Stromal cell of bone marrow (primary cell): ENCODE measurements around the gene NUDT3.
"Not testable (repeated sequence)": the region's sequence is repeated elsewhere in the genome, so short reads cannot be mapped to it uniquely, and the experiment has no call there.

Experiments
- DNase-seq: peaks from one replicate; pipeline ENCODE4 v3.0.0-alpha.2; 2012; ENCODE audit warnings: low read depth

The NUDT3 gene

GRCh38 chr6:34392497-34393190 is at the start of gene NUDT3:
Gene NUDT3 (minus strand): TSS chr6:34392669. CDS start chr6:34392362, 307 bp downstream.
- DNase-seq = peak; percentile 91

- no peak for DNase-seq
These were observed 49.1 kb upstream of the NUDT3 start for GRCh38 chr6:34441526-34441925.

- DNase-seq = no peak
These were observed 47.0 kb upstream of the NUDT3 start for GRCh38 chr6:34439442-34439841.

GRCh38 chr6:34438705-34439104 is 46.2 kb upstream of the NUDT3 start:
- DNase-seq = no peak

- DNase-seq = no peak
These were observed 45.1 kb upstream of the NUDT3 start for GRCh38 chr6:34437644-34437970.

GRCh38 chr6:34436803-34437643 is 44.6 kb upstream of the NUDT3 start:
- no peak for DNase-seq

- no peak for DNase-seq
These were observed 43.4 kb upstream of the NUDT3 start for GRCh38 chr6:34435916-34436315.

- DNase-seq = peak; percentile 80
These were observed 33.3 kb upstream of the NUDT3 start, which contains the start of gene RPS10 for GRCh38 chr6:34425498-34426410. Gene RPS10 (minus strand): TSS chr6:34426069. CDS start chr6:34425221, 848 bp downstream.

- no peak for DNase-seq
These were observed 32.6 kb upstream of the NUDT3 start for GRCh38 chr6:34425132-34425497.

GRCh38 chr6:34424200-34425131 is 32.0 kb upstream of the NUDT3 start:
- no peak for DNase-seq

- no peak for DNase-seq
These were observed 30.8 kb upstream of the NUDT3 start for GRCh38 chr6:34423254-34423653.

GRCh38 chr6:34418367-34418766 is 25.9 kb upstream of the NUDT3 start:
- DNase-seq = no peak

- no peak for DNase-seq
These were observed 24.5 kb upstream of the NUDT3 start for GRCh38 chr6:34416877-34417371.

GRCh38 chr6:34414999-34415858 is 22.8 kb upstream of the NUDT3 start:
- peak; percentile 85 for DNase-seq

- no peak for DNase-seq
These were observed 20.3 kb upstream of the NUDT3 start for GRCh38 chr6:34412643-34413214.

- DNase-seq = no peak
These were observed 19.5 kb upstream of the NUDT3 start for GRCh38 chr6:34412016-34412415.

GRCh38 chr6:34407915-34408314 is 15.4 kb upstream of the NUDT3 start:
- DNase-seq = not testable (repeated sequence)

- no peak for DNase-seq
These were observed 4.0 kb upstream of the NUDT3 start for GRCh38 chr6:34396518-34396917.

- DNase-seq = no peak
These were observed 1.5 kb upstream of the NUDT3 start for GRCh38 chr6:34393966-34394305.
